OCI-LY1 (cell line): ENCODE results near the gene LHX1.

ENCODE experiments used
- CTCF ChIP-seq: fragments of 200-600 bp; sonication (generic), shearing (Covaris generic); IDR thresholded peaks from 2 replicates; pipeline ENCODE4 v1.5.1; 2017; ENCODE audit warnings: mild to moderate bottlenecking, antibody characterized with exemption, low read length, moderate library complexity, mixed read lengths
- EZH2 ChIP-seq: fragments of 200-600 bp; sonication (generic), shearing (Covaris generic); IDR thresholded peaks from 2 replicates; pipeline ENCODE4 v1.8.0; 2017; ENCODE audit warnings: borderline replicate concordance, mixed run types, mild to moderate bottlenecking, antibody characterized with exemption, low read length, moderate library complexity, mixed read lengths

DNA sequence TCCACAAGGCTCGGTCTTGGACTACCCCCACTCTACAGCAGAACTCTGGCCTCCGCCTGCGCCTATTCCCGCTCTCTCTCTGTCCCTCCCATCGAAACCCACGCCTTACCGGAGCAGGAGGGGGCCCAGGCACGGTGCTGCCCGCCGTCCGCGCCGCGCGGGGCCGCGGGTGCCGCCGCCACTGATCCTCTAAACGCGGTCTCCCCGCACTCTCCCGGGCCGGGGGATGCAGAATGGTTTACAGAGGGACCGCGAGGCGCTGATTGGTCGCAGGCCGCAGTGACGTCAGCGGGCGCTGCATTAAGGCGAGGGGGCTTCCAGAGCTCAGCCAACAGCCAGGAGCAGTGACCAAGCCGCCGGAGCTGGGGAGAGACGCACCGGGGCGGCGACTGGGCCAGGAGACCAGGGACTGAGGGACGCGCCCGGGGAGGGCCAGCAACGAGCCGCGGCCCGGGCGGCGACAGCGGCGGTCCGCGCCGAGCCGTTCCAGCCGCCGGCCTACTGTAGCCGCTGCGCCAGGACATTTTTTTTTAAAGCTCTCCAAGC, 747 bp upstream of the LHX1 start:
- TF ChIP-seq CTCF (no peak), EZH2 (no peak)
